GM23248 (cell line): ENCODE data around the gene CACNA1B.

ENCODE experiments used
- EZH2 ChIP-seq: fragments of 200-600 bp; sonication (generic); IDR thresholded peaks from 2 replicates; pipeline ENCODE4 v1.6.1; 2018; ENCODE audit warnings: antibody characterized with exemption, mild to moderate bottlenecking; ENCODE audit not compliant: insufficient read depth, poor library complexity, severe bottlenecking
- EZH2phosphoT487 ChIP-seq: fragments of 200-600 bp; sonication (generic); IDR thresholded peaks from 2 replicates; pipeline ENCODE4 v1.6.1; 2018; ENCODE audit warnings: antibody characterized with exemption, moderate library complexity, mild to moderate bottlenecking, low read depth; ENCODE audit not compliant: insufficient read depth

DNA sequence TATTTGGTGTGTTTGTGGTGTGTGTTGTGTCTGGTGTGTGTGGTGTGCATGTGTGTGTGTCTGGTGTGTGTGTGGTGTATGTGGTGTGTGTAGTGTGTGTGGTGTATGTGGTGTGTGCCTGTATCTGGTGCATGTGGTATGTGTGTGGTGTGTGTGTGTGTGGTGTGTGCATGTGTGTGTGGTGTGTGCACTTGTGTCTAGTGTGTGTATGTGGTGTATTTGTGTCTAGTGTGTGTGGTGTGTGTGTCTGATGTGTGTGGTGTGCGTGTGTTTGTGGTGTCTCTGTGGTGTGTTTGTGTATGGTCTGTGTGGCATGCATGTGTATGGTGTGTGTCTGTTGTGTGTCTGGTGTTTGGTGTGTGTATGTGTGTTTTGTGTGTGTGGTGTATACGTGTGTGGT is 71.1 kb downstream of the CACNA1B start:
- no peak for TF ChIP-seq EZH2
- no peak for TF ChIP-seq EZH2phosphoT487
